HepG2 (cell line): ENCODE measurements around the gene KIF25. TPM values are rescaled to one million over a fixed set of nuclear protein-coding genes. Genes with fewer than 3 reads are reported as not detected.

Experiments used
- ATAC-seq: fragments of 200-7000 bp; cut with Tn5 transposase; 3 replicates; pipeline ENCODE4 v1.9.1; 2020; ENCODE audit warnings: mild to moderate bottlenecking, moderate library complexity
- BruUV-seq: library from RNA; stranded (reverse); fragments of 400-500 nt; replicated peaks from 2 replicates; lab custom pipeline; 2021; lab: Mats Ljungman, UMichigan
- CTCF ChIA-PET: fragments of 300-600 bp; formaldehyde crosslinking; extraction: SDS; loops from one replicate; lab custom pipeline; 2021; ENCODE audit warnings: low total read pairs, inconsistent platforms, low intra/inter-chr PET ratio; lab: Yijun Ruan, JAX
- POLR2A ChIA-PET: fragments of 350-600 bp; sonication (Branson Sonifier 250); formaldehyde crosslinking; loops from one replicate; lab custom pipeline; 2020; ENCODE audit warnings: antibody characterized with exemption, inconsistent platforms; lab: Yijun Ruan, JAX
- DNase-seq: peaks from one replicate; pipeline ENCODE4 v3.0.0-alpha.2; 2015; ENCODE audit warnings: low spot score
- FAIRE-seq: peaks from 3 replicates; lab custom pipeline; 2011; peaks lifted over from hg19 to GRCh38; lab: Jason Lieb, UNC
- H2AFZ ChIP-seq: one replicate; pipeline ENCODE4 v1.6.1; 2011; ENCODE audit warnings: low read length, inconsistent platforms
- H3K27ac ChIP-seq: fragments of 300-600 bp; 3 replicates; pipeline ENCODE4 v1.8.0; 2011; ENCODE audit warnings: mixed run types, mild to moderate bottlenecking, mixed read lengths, low read length, inconsistent platforms; ENCODE audit not compliant: insufficient read depth; ENCODE audit errors: extremely low read length
- H3K27me3 ChIP-seq, 2 experiments: fragments of 200-600 bp in 1 of 2; 2 replicates in 1 of 2; 3 replicates in 1 of 2; pipeline versions ENCODE4 v1.6.0 to v1.8.0; 2011; ENCODE audit warnings: low read length in 2 of 2, mild to moderate bottlenecking in 2 of 2, moderate library complexity in 2 of 2, inconsistent platforms in 1 of 2; ENCODE audit not compliant: insufficient read depth in 2 of 2, control insufficient read depth in 1 of 2
- H3K36me3 ChIP-seq, 2 experiments: fragments of 200-600 bp in 1 of 2; replicated peaks in 1 of 2; 2 replicates in 1 of 2; 3 replicates in 1 of 2; pipeline versions ENCODE4 v1.5.1 to v1.8.0; 2011; ENCODE audit warnings: low read length in 2 of 2, inconsistent platforms in 1 of 2; ENCODE audit not compliant: insufficient read depth in 2 of 2, control insufficient read depth in 1 of 2
- H3K4me1 ChIP-seq: 2 replicates; pipeline ENCODE4 v1.5.1; 2012; ENCODE audit warnings: low read length, inconsistent platforms; ENCODE audit not compliant: insufficient read depth
- H3K4me2 ChIP-seq: 2 replicates; pipeline ENCODE4 v1.6.0; 2011; ENCODE audit warnings: low read depth, low read length, inconsistent platforms
- H3K4me3 ChIP-seq, 3 experiments: fragments of 200-600 bp in 1 of 3; sonication (generic), shearing (Covaris generic) in 1 of 3; replicated peaks in 1 of 3; 2 replicates each; pipeline ENCODE4 v1.5.1; 2011 to 2016; ENCODE audit warnings: low read length in 3 of 3, inconsistent platforms in 2 of 3, low read depth in 2 of 3, mild to moderate bottlenecking in 2 of 3, control low read depth in 1 of 3, mixed read lengths in 1 of 3; ENCODE audit not compliant: insufficient read depth in 1 of 3
- H3K79me2 ChIP-seq: one replicate; pipeline ENCODE4 v1.6.1; 2011; ENCODE audit warnings: low read length, inconsistent platforms; ENCODE audit not compliant: insufficient read depth
- H3K9ac ChIP-seq: 2 replicates; pipeline ENCODE4 v1.6.0; 2011; ENCODE audit warnings: mild to moderate bottlenecking, low read depth, low read length, inconsistent platforms; ENCODE audit not compliant: insufficient read depth
- H3K9me3 ChIP-seq: 2 replicates; pipeline ENCODE4 v1.5.1; 2012; ENCODE audit warnings: mild to moderate bottlenecking, low read length
- H4K20me1 ChIP-seq: 2 replicates; pipeline ENCODE4 v1.6.0; 2011; ENCODE audit warnings: inconsistent platforms, mild to moderate bottlenecking, low read length, moderate library complexity; ENCODE audit not compliant: insufficient read depth
- HNRNPUL1 ChIP-seq: fragments of 200-400 bp; formaldehyde crosslinking; IDR thresholded peaks from 2 replicates; pipeline ENCODE4 v1.6.1; 2017; ENCODE audit warnings: low read depth, mild to moderate bottlenecking, low read length, moderate library complexity
- PHF8 ChIP-seq: sonication (generic); formaldehyde crosslinking; IDR thresholded peaks from 2 replicates; pipeline ENCODE4 v1.5.0; 2020; ENCODE audit warnings: missing genetic modification reagents
- ZFP41 ChIP-seq: sonication (generic); formaldehyde crosslinking; IDR thresholded peaks from 2 replicates; pipeline ENCODE4 v1.4.0; 2020; ENCODE audit warnings: mild to moderate bottlenecking, missing genetic modification reagents, borderline replicate concordance
- ZNF446 ChIP-seq: sonication (generic); formaldehyde crosslinking; IDR thresholded peaks from 2 replicates; pipeline ENCODE4 v1.5.0; 2020; ENCODE audit warnings: mild to moderate bottlenecking, missing genetic modification reagents
- ZNF775 ChIP-seq: sonication (generic); formaldehyde crosslinking; IDR thresholded peaks from 2 replicates; pipeline ENCODE4 v1.4.0; 2020; ENCODE audit warnings: missing genetic modification reagents, mild to moderate bottlenecking, moderate library complexity, borderline replicate concordance
- WGBS: methylation state at CpG from one replicate; pipeline ENCODE4 v1.1.6; 2017; ENCODE audit warnings: low lambda C conversion rate; 5-methylcytosine and 5-hydroxymethylcytosine counted together
- in situ Hi-C: cut with HindIII; loops from 2 replicates; pipeline ENCODE4 v1.10.0; 2017; ENCODE audit warnings: low pct_unique_long_range_greater_than_20kb; ENCODE audit not compliant: extremely low pct_ligation_motif_present
- intact Hi-C: fragments of 100-400 bp; cut with micrococcal nuclease; formaldehyde crosslinking; loops from one replicate; pipeline ENCODE4 v1.10.0; 2022; ENCODE audit not compliant: unreplicated experiment
- polyA plus RNA-seq, 8 experiments: library from polyadenylated mRNA; depleted of rRNA in 3 of 8; stranded (reverse) in 7 of 8; unstranded in 1 of 8; fragments of >200 nt; fragmentation: Illumina TruSeq in 4 of 8; extraction: Trizol in 4 of 8; gene quantifications; 2 replicates each; pipeline versions ENCODE4 v1.2.1 to v1.2.3, GENCODE V29; 2011 to 2016; ENCODE audit warnings: low read depth in 4 of 8, missing spikeins in 1 of 8, mixed read lengths in 1 of 8; ENCODE audit not compliant: insufficient read depth in 1 of 8
- total RNA-seq, 5 experiments: library from RNA; depleted of rRNA; stranded (reverse); fragments of >200 nt; fragmentation: Illumina TruSeq; extraction: Trizol; gene quantifications; 2 replicates each; pipeline ENCODE4 v1.2.3, GENCODE V29; 2016; ENCODE audit warnings: low read depth in 1 of 5
- TF ChIP-seq, protein P1 (sequence below): sonication (generic); formaldehyde crosslinking; IDR thresholded peaks from 2 replicates; pipeline ENCODE4 v1.4.0; 2020; ENCODE audit warnings: missing genetic modification reagents
- TF ChIP-seq, protein P2 (sequence below): sonication (generic); formaldehyde crosslinking; IDR thresholded peaks from 2 replicates; pipeline ENCODE4 v1.8.1; 2023; ENCODE audit warnings: mild to moderate bottlenecking, inconsistent platforms, moderate library complexity, missing genetic modification reagents, borderline replicate concordance

Gene KIF25
- total and polyA plus RNA-seq, 2 of the 13 experiments (the other 11 are each of a cell fraction or from before 2014, with no cell fraction given), result not detected

DNA sequence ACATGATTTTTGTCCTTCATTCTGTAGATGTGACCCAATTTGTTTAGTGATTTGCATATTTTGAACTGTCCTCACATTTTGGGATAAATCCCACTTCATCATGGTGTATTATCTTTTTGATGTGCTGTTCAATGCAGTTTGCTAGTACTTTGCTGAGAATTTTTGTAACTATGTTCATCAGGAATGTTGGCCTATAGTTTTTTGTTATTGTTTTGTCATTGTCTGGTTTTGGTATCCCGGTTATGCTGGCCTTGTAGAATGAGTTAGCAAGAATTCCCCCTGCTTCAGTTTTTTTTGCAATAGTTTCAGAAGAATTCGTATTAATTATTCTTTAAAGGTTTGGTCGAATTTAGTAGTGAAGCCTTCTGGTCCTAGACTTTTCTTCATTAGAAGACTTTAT is 11.9 kb downstream of the KIF25 start:
- no peaks in the 10 kb centered on the region for H3K79me2 ChIP-seq
- ChIA-PET CTCF (no interaction called here), POLR2A (no interaction called here)
- no peaks in the 10 kb centered on the region for H4K20me1 ChIP-seq
- TF ChIP-seq ZFP41 (CRISPR knock-in tag) (no peak), PHF8 (CRISPR knock-in tag) (no peak), ZNF446 (CRISPR knock-in tag) (no peak), ZNF775 (CRISPR knock-in tag) (no peak), HNRNPUL1 (no peak)
- TF ChIP-seq, protein P1, sequence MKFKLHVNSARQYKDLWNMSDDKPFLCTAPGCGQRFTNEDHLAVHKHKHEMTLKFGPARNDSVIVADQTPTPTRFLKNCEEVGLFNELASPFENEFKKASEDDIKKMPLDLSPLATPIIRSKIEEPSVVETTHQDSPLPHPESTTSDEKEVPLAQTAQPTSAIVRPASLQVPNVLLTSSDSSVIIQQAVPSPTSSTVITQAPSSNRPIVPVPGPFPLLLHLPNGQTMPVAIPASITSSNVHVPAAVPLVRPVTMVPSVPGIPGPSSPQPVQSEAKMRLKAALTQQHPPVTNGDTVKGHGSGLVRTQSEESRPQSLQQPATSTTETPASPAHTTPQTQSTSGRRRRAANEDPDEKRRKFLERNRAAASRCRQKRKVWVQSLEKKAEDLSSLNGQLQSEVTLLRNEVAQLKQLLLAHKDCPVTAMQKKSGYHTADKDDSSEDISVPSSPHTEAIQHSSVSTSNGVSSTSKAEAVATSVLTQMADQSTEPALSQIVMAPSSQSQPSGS, result no peak
- TF ChIP-seq, protein P2, sequence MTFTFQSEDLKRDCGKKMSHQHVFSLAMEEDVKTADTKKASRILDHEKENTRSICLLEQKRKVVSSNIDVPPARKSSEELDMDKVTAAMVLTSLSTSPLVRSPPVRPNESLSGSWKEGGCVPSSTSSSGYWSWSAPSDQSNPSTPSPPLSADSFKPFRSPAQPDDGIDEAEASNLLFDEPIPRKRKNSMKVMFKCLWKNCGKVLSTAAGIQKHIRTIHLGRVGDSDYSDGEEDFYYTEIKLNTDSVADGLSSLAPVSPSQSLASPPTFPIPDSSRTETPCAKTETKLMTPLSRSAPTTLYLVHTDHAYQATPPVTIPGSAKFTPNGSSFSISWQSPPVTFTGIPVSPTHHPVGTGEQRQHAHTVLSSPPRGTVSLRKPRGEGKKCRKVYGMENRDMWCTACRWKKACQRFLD (CRISPR knock-in tag), result no peak
- H3K4me1 ChIP-seq, result no peaks in the 10 kb centered on the region
- H3K27me3 ChIP-seq, result peaks cover 2 to 12% of the 10 kb centered on the region in 2 experiments; a peak in 1 of 5 replicates
- H3K36me3 ChIP-seq, result no peaks in the 10 kb centered on the region
- H3K9ac ChIP-seq, result no peak overlapping the region
- FAIRE-seq, result no peak
- no peak for DNase-seq
- BruUV-seq, result no TSS peak
- H3K4me3 ChIP-seq, result no peak overlapping the region
- ATAC-seq, result no peak
- 17% methylated on average over 3 of the region's 3 CpGs for WGBS
- peaks cover 26% of the 10 kb centered on the region for H3K9me3 ChIP-seq
- H2AFZ ChIP-seq, result no peak overlapping the region
- intact Hi-C loops (no loop called here), in situ Hi-C loops (no loop called here)
- H3K4me2 ChIP-seq, result no peak overlapping the region
- H3K27ac ChIP-seq, result no peak overlapping the region
